ENCODE measurements around the gene HK3.

GRCh38 chr5:176855598-176855997 lies 43.5 kb downstream of the HK3 start:
- TF ChIP-seq CTCF (IDR thresholded peaks at IDR 0.05) (no peak), POLR2A (IDR thresholded peaks at IDR 0.05) (no peak), POLR2AphosphoS5 (IDR thresholded peaks at IDR 0.05) (no peak)

Measured in prostate gland (tissue), 2 donors.